GM18519 (cell line): ENCODE data around the gene HBE1.
"Not testable (repeated sequence)": the region's sequence is repeated elsewhere in the genome, so short reads cannot be mapped to it uniquely, and the experiment has no call there.

Experiments used
- ATAC-seq: cut with Tn5 transposase; IDR thresholded peaks from one replicate; pipeline ENCODE4 v1.9.1; 2021; ENCODE audit warnings: mild to moderate bottlenecking, moderate library complexity; ENCODE audit not compliant: unreplicated experiment, low FRiP score

HBE1 gene

GRCh38 chr11:5269715-5270147 lies at the start of gene HBE1:
HBE1 (minus strand) TSS chr11:5269945; CDS start chr11:5269890, 55 bp downstream.
- ATAC-seq = no peak

GRCh38 chr11:5317292-5317691 lies 47.5 kb upstream of the HBE1 start:
- ATAC-seq = no peak

GRCh38 chr11:5313326-5314023 lies 43.7 kb upstream of the HBE1 start:
- not testable (repeated sequence) for ATAC-seq

- ATAC-seq = no peak
These were observed 40.7 kb upstream of the HBE1 start for GRCh38 chr11:5310423-5310822.

GRCh38 chr11:5307256-5308019 lies 37.7 kb upstream of the HBE1 start:
- ATAC-seq = no peak

- ATAC-seq = no peak
These were observed 34.3 kb upstream of the HBE1 start for GRCh38 chr11:5304046-5304445.

- no peak for ATAC-seq
These were observed 33.9 kb upstream of the HBE1 start for GRCh38 chr11:5303626-5304025.

- no peak for ATAC-seq
These were observed 32.1 kb upstream of the HBE1 start, which contains the start of gene OR51B4 for GRCh38 chr11:5301846-5302245. OR51B4 (minus strand) TSS chr11:5301946; CDS start chr11:5301946, 0 bp downstream.

GRCh38 chr11:5300251-5300650 lies 30.5 kb upstream of the HBE1 start:
- no peak for ATAC-seq

- no peak for ATAC-seq
These were observed 28.7 kb upstream of the HBE1 start for GRCh38 chr11:5298451-5298850.

GRCh38 chr11:5297721-5298323 lies 28.1 kb upstream of the HBE1 start:
- no peak for ATAC-seq

GRCh38 chr11:5294342-5294995 lies 24.7 kb upstream of the HBE1 start:
- not testable (repeated sequence) for ATAC-seq

GRCh38 chr11:5293028-5293427 lies 23.3 kb upstream of the HBE1 start:
- ATAC-seq = no peak

GRCh38 chr11:5291207-5291838 lies 21.6 kb upstream of the HBE1 start:
- ATAC-seq = peak; percentile 93

- no peak for ATAC-seq
These were observed 20.4 kb upstream of the HBE1 start for GRCh38 chr11:5290106-5290505.

- ATAC-seq = no peak
These were observed 20.0 kb upstream of the HBE1 start for GRCh38 chr11:5289696-5290095.

- ATAC-seq = no peak
These were observed 19.3 kb upstream of the HBE1 start for GRCh38 chr11:5288906-5289550.

- ATAC-seq = no peak
These were observed 18.6 kb upstream of the HBE1 start for GRCh38 chr11:5288108-5288905.

GRCh38 chr11:5286901-5287300 lies 17.2 kb upstream of the HBE1 start:
- ATAC-seq = no peak
